Bronchial epithelial cell (primary cell): ENCODE data around the gene SHC2. TPM values are rescaled to one million over a fixed set of nuclear protein-coding genes. Genes with fewer than 3 reads are reported as not detected.
"Not testable (repeated sequence)": the region's sequence is repeated elsewhere in the genome, so short reads cannot be mapped to it uniquely, and the experiment has no call there.

Source experiments
- DNase-seq: peaks from one replicate; pipeline ENCODE4 v3.0.0-alpha.2; 2010; ENCODE audit warnings: low read depth
- FAIRE-seq: peaks from 2 replicates; lab custom pipeline; 2011; peaks lifted over from hg19 to GRCh38; lab: Jason Lieb, UNC
- H3K27me3 ChIP-seq: 2 replicates; pipeline ENCODE4 v1.5.1; 2011; ENCODE audit warnings: low read length; ENCODE audit not compliant: control insufficient read depth, insufficient read depth
- H3K36me3 ChIP-seq: 2 replicates; pipeline ENCODE4 v1.5.1; 2011; ENCODE audit warnings: low read length; ENCODE audit not compliant: control insufficient read depth, insufficient read depth
- H3K4me3 ChIP-seq: 2 replicates; pipeline ENCODE4 v1.5.1; 2011; ENCODE audit warnings: mild to moderate bottlenecking, low read depth, low read length, control low read depth
- total RNA-seq: library from RNA; depleted of rRNA; stranded (reverse); fragments of >200 nt; gene quantifications from 2 replicates; pipeline ENCODE4 v1.2.1, GENCODE V29; 2014
- TF ChIP-seq, protein P1 (sequence below): IDR thresholded peaks from 2 replicates; pipeline ENCODE4 v1.5.1; 2011; ENCODE audit warnings: mild to moderate bottlenecking, moderate library complexity, low read length, control low read depth, inconsistent platforms; ENCODE audit not compliant: insufficient read depth, severe bottlenecking

SHC2 gene
- total RNA-seq, 1 donor from 2014 or later = under 0.01 TPM

DNA sequence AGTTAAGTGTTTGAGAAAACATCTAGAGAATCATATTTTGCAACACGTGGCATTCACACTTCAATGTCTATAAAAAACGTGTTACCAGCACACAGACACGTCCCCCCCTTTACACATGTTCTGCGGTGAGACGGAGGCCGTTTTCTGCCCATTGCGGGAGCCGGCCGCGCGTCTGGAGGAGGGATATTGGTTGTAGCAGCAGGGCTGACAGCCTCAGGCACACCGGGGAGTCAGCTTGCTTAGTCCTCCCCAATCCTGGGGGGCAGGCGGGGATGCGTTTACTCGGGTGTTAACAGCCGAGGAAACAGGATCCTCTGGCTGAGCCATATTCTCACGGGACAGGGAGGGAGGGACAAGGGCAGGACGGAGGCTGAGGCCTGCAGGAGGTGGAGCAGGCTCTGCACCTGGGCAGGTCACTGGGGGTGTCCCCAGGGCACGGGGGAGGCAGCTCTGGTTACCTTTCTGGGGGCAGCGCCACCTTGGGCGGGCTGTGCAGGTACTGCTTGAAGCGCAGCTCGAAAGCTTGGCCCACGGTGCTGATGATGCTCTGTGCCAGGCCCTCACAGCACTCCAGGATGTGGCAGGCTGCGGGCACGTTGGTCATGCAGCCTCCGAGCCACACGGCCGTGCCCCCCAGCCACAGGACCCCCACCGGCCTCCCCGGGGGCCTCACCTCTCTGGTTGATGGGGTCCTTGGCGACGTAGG lies 25.0 kb downstream of the SHC2 start:
- FAIRE-seq (no peak), DNase-seq (no peak)
- Histone ChIP-seq H3K4me3 (no peak overlapping the region), H3K36me3 (no peaks in the 10 kb centered on the region), H3K27me3 (no peaks in the 10 kb centered on the region)
- TF ChIP-seq, protein P1, sequence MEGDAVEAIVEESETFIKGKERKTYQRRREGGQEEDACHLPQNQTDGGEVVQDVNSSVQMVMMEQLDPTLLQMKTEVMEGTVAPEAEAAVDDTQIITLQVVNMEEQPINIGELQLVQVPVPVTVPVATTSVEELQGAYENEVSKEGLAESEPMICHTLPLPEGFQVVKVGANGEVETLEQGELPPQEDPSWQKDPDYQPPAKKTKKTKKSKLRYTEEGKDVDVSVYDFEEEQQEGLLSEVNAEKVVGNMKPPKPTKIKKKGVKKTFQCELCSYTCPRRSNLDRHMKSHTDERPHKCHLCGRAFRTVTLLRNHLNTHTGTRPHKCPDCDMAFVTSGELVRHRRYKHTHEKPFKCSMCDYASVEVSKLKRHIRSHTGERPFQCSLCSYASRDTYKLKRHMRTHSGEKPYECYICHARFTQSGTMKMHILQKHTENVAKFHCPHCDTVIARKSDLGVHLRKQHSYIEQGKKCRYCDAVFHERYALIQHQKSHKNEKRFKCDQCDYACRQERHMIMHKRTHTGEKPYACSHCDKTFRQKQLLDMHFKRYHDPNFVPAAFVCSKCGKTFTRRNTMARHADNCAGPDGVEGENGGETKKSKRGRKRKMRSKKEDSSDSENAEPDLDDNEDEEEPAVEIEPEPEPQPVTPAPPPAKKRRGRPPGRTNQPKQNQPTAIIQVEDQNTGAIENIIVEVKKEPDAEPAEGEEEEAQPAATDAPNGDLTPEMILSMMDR = no peak

DNA sequence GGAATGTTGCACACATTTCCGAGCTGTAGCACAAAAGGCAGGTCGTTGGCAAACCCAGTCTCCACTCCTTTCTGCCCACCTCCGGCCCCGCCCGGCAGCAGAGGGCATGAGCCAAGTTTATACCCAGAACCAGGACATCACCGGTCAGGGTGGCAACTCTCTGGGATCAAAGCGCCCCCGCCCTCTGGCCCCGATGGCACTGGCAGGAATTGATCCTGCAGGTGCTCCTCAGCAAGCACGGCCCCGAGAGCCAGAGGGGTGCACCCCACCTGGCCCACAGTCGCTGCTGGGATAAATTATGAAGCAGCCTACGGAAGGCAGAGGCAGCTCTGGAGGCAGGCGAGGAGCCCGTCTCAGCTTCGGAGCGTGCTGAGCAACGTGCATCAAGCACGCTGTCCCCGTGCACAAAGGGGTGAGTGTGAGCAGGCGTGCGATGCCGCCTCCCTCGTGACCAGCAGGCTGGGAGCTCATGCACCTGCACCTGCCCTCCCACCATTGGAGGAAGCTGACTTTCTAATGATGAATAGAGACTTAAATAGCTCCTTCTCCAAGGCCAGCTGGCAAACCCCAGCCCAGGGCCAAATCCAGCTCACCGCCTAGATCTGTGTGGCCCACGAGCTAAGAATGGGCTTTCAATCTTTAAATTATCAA lies 25.7 kb downstream of the SHC2 start:
- H3K4me3 ChIP-seq = no peak overlapping the region
- DNase-seq (no peak), FAIRE-seq (no peak)
- no peaks in the 10 kb centered on the region for H3K27me3 ChIP-seq
- TF ChIP-seq, protein P1 = no peak
- no peaks in the 10 kb centered on the region for H3K36me3 ChIP-seq

DNA sequence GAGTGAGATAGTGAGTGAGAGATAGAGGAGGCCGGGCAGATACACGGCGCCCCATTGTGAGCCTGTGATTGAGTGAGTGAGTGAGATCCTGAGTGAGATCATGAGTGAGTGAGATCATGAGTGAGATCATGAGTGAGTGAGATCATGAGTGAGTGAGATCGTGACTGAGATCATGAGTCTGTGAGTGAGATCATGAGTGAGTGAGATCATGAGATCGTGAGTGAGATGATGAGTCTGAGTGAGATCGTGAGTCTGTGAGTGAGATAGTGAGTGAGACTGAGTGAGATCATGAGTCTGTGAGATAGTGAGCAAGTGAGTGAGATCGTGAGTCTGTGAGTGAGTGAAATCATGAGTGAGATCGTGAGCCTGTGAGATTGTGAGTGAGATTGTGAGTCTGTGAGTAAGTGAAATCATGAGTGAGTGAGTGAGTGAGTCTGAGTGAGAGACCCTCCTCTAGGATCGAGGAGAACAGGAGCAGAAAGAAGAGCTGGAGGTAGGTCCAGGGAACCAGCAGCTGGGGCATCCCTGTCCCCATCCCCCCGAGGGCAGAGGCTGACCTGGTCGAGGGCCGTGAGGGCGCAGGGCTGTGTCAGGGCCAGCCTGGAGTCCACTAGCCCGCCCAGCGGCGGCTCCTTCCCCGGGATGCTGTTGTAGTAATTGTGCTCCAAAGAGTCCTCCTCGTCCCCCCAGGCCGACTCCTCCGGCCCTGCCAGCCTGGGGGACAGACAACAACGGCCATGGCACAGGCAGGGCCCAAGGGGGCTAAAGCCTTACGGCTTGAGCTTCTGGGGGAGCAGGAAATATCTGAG lies 26.5 kb downstream of the SHC2 start:
- TF ChIP-seq, protein P1 = no peak
- Histone ChIP-seq H3K36me3 (no peaks in the 10 kb centered on the region), H3K27me3 (no peaks in the 10 kb centered on the region), H3K4me3 (no peak overlapping the region)
- FAIRE-seq = peak; percentile 100
- DNase-seq = no peak

DNA sequence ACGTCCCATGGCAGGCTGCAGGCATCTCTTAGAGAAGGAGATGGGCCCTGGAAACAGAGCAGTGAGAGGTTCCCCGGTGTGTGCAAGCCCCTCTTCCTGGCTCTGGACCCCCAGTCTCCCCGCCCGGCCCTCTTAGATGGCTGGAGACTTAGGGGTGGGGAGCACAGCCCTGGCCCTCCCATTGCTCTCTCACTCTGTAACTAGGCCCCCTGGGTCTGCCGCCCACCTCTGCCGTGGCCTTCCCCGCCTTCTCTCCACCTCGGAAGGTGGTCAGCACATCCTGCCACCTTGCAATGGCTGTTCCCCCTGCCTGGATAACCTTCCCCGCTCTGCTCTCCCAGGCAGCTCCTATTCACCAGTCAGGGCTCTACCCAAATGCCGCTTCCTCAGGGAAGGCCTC lies 30.1 kb downstream of the SHC2 start:
- TF ChIP-seq, protein P1 = no peak
- DNase-seq (no peak), FAIRE-seq (no peak)
- H3K36me3 ChIP-seq = no peaks in the 10 kb centered on the region
- no peaks in the 10 kb centered on the region for H3K27me3 ChIP-seq
- no peak overlapping the region for H3K4me3 ChIP-seq

DNA sequence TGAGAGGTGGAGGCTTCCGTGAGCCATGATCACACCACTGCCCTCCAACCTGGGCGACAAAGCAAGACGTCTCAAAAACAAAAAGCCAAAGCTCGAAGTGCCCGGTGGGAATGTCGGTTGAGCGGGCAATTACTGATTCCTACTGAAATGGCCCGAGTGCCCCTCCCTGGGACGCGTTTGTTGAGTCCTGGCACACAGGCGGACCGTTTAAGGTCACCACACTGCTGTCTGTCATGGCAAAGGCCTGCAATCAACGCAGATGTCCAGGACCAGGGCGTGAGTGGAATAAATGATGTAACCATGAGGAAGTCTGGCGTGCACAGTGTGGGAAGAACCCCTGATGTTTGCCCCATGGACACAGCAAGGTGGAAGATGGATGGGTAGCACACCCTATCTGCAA lies 32.7 kb downstream of the SHC2 start:
- no peaks in the 10 kb centered on the region for H3K27me3 ChIP-seq
- H3K36me3 ChIP-seq = no peaks in the 10 kb centered on the region
- no peak for FAIRE-seq
- DNase-seq = no peak
- TF ChIP-seq, protein P1 = no peak
- H3K4me3 ChIP-seq = no peak overlapping the region

DNA sequence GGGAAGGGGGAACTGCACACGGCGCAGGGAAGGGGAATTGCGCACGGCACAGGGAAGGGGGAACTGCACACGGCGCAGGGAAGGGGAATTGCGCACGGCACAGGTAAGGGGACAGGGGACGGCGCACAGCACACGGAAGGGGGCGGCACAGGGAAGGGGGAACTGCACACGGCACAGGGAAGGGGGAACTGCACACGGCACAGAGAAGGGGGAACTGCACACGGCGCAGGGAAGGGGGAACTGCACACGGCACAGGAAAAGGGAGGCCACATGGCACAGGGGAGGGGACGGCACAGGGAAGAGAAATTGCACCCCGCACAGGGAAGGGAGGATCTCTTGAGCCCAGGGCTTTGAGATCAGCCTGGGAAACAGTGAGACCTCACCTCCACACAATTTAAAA lies 33.2 kb downstream of the SHC2 start:
- H3K4me3 ChIP-seq, H3K27me3 ChIP-seq, H3K36me3 ChIP-seq, DNase-seq, FAIRE-seq: not testable (repeated sequence)
